ENCODE measurements around the gene FKRP.

GRCh38 chr19:46710687-46711086 is 35.2 kb upstream of the FKRP start:
- TF ChIP-seq EZH2 (optimal IDR thresholded peaks at IDR 0.05; ENCODE audit: low read depth, low read length) (no peak), CTCF (IDR thresholded peaks at IDR 0.05; ENCODE audit: low read length) (no peak)

Measured in MM.1S (cell line).